Natural killer cell treated with Interleukin-12 subunit alpha and Interleukin-12 subunit beta and Interleukin-15 and Interleukin-18, amount 100 ng/mL, for 72 hours (primary cell): Measurements from ENCODE around the gene CDC27. TPM values are rescaled to one million over a fixed set of nuclear protein-coding genes. Genes with fewer than 3 reads are reported as not detected.
A peak's percentile ranks its signal among the peaks of the same experiment; 100 is the strongest.

Experiments used
- ATAC-seq, 2 donors: fragments of 150-1000 bp; cut with Tn5 transposase in 1 of 2; sonication (Bioruptor Pico), chemical (Tn5 transposase) in 1 of 2; 2 replicates each; pipeline ENCODE4 v1.10.0; 2021
- DNase-seq: peaks from one replicate; pipeline ENCODE4 v3.0.0; 2022; ENCODE audit warnings: low spot score
- H3K27ac Mint-ChIP-seq, 2 donors: 1 replicate in 1 of 2; 2 replicates in 1 of 2; pipeline ENCODE4 v1.8.0; 2022; ENCODE audit warnings: mixed read lengths in 2 of 2, mild to moderate bottlenecking in 1 of 2, moderate library complexity in 1 of 2
- H3K27me3 Mint-ChIP-seq, 2 donors: 1 replicate in 1 of 2; 2 replicates in 1 of 2; pipeline ENCODE4 v1.8.0; 2022; ENCODE audit warnings: mixed read lengths in 2 of 2
- H3K36me3 Mint-ChIP-seq: one replicate; pipeline ENCODE4 v1.8.0; 2022; ENCODE audit warnings: mixed read lengths
- H3K4me1 Mint-ChIP-seq, 2 donors: 1 replicate in 1 of 2; 2 replicates in 1 of 2; pipeline ENCODE4 v1.8.0; 2022; ENCODE audit warnings: low read depth in 2 of 2, mixed read lengths in 2 of 2, mild to moderate bottlenecking in 1 of 2
- H3K4me3 Mint-ChIP-seq: one replicate; pipeline ENCODE4 v1.8.0; 2022; ENCODE audit warnings: mixed read lengths
- H3K9me3 Mint-ChIP-seq: 2 replicates; pipeline ENCODE4 v1.8.0; 2022; ENCODE audit warnings: mixed read lengths
- total RNA-seq, 2 donors: library from RNA; stranded (reverse); gene quantifications; one replicate each; pipeline ENCODE4 v1.2.3, GENCODE V29; 2022

CDC27 gene, protein sequence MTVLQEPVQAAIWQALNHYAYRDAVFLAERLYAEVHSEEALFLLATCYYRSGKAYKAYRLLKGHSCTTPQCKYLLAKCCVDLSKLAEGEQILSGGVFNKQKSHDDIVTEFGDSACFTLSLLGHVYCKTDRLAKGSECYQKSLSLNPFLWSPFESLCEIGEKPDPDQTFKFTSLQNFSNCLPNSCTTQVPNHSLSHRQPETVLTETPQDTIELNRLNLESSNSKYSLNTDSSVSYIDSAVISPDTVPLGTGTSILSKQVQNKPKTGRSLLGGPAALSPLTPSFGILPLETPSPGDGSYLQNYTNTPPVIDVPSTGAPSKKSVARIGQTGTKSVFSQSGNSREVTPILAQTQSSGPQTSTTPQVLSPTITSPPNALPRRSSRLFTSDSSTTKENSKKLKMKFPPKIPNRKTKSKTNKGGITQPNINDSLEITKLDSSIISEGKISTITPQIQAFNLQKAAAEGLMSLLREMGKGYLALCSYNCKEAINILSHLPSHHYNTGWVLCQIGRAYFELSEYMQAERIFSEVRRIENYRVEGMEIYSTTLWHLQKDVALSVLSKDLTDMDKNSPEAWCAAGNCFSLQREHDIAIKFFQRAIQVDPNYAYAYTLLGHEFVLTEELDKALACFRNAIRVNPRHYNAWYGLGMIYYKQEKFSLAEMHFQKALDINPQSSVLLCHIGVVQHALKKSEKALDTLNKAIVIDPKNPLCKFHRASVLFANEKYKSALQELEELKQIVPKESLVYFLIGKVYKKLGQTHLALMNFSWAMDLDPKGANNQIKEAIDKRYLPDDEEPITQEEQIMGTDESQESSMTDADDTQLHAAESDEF
- total RNA-seq, result 100 to 1,000 TPM; 134 to 141 TPM

GRCh38 chr17:47188876-47189731, at the start of gene CDC27:
Gene CDC27 (minus strand): TSS chr17:47189295. CDS start chr17:47189172, 123 bp downstream.
- ATAC-seq (peak; percentile 98), DNase-seq (peak; percentile 99)
- Mint-ChIP-seq H3K27me3 (no peaks in the 10 kb centered on the region), H3K9me3 (no peaks in the 10 kb centered on the region), H3K4me1 (peaks cover 52 to 59% of the 10 kb centered on the region in 2 donors), H3K4me3 (peak within 1 kb of the TSS; percentile 92), H3K27ac (peak within 1 kb of the TSS; percentile 99 to 100), H3K36me3 (peaks cover 8% of the 10 kb centered on the region)

DNA sequence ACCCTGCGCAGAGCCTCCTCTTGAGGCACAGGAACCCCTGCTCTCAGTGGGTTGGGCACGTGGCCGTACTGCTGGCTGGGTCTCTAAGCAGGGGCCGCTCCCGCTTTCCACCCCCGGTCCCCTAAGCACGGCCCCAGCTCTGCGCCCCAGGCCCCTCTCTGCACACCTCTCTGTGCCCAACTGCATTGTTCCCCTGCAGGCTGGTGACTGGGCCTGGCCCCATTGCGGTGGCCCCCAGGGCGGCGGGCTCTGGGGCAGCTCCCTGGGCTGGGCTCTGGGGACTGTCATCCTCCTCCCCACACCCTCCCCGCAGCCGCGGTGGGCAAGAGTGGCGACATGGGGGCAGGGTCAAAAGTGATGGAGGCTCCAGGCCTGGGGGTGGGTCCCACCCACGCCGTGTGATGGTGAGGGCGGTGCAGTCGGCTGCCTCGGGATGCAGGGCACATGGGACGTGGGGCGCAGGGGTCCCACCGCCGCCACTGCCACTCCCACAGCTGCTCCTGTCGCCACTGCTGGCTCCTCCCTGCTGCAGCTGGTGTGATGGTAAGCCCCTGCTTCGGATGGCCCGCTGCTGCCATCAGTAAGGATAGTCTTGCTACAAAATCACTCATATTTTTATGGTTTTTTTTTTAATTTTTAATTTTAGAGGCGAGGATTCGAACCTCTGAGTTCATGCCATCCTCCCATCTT, 49.4 kb upstream of the CDC27 start:
- H3K27me3 Mint-ChIP-seq, result peaks cover 0 to under 1% of the 10 kb centered on the region in 2 donors
- DNase-seq, result no peak
- peak overlapping the region in 1 of 2 donors; percentile 4 for H3K27ac Mint-ChIP-seq
- no peak for ATAC-seq
- no peaks in the 10 kb centered on the region for H3K36me3 Mint-ChIP-seq
- H3K4me1 Mint-ChIP-seq, result peaks cover 13 to 15% of the 10 kb centered on the region in 2 donors
- no peaks in the 10 kb centered on the region for H3K9me3 Mint-ChIP-seq
- H3K4me3 Mint-ChIP-seq, result no peak overlapping the region

DNA sequence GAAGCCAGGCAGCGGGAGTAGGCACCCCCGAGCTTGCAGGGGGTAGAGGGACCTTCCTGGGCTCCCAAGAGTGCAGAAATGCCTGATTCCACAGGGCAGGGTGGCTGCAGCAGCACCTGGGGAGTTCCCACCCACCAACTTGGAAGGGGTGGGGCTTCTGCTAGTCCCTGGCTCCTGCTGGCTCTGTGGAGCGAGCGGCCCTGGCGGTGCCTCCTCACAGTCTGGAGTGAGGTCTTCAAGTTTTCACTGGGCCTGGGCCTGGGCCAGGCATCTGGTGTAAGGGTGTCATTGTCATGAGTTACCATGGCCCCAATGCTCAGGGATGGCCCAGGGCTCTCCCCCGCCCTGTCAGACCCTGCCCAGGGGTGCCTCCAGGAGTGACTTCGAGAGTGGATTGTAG, 48.7 kb upstream of the CDC27 start:
- Mint-ChIP-seq H3K27me3 (no peaks in the 10 kb centered on the region), H3K4me1 (peaks cover 13 to 15% of the 10 kb centered on the region in 2 donors), H3K36me3 (no peaks in the 10 kb centered on the region), H3K9me3 (no peaks in the 10 kb centered on the region), H3K4me3 (no peak overlapping the region), H3K27ac (no peak overlapping the region)
- DNase-seq (no peak), ATAC-seq (peak in 1 of 2 donors; percentile 28)

- ATAC-seq, result no peak
- no peaks in the 10 kb centered on the region for H3K27me3 Mint-ChIP-seq
- no peaks in the 10 kb centered on the region for H3K9me3 Mint-ChIP-seq
Measured at GRCh38 chr17:47235923-47236322, 46.8 kb upstream of the CDC27 start.

GRCh38 chr17:47235506-47235905, 46.4 kb upstream of the CDC27 start:
- no peak for DNase-seq
- H3K27me3 Mint-ChIP-seq, result peaks cover 0 to 3% of the 10 kb centered on the region in 2 donors
- no peak overlapping the region for H3K4me3 Mint-ChIP-seq
- H3K36me3 Mint-ChIP-seq, result no peaks in the 10 kb centered on the region
- peaks cover 12% of the 10 kb centered on the region in 2 donors for H3K4me1 Mint-ChIP-seq
- H3K9me3 Mint-ChIP-seq, result no peaks in the 10 kb centered on the region
- no peak for ATAC-seq
- H3K27ac Mint-ChIP-seq, result no peak overlapping the region

More at GRCh38 chr17:47235923-47236322, 46.8 kb upstream of the CDC27 start:
- H3K27ac Mint-ChIP-seq, result no peak overlapping the region
- H3K4me3 Mint-ChIP-seq, result no peak overlapping the region
- no peak for DNase-seq
- peaks cover 13 to 15% of the 10 kb centered on the region in 2 donors for H3K4me1 Mint-ChIP-seq
- H3K36me3 Mint-ChIP-seq, result no peaks in the 10 kb centered on the region

GRCh38 chr17:47232465-47232864, 43.4 kb upstream of the CDC27 start:
- no peaks in the 10 kb centered on the region for H3K36me3 Mint-ChIP-seq
- H3K9me3 Mint-ChIP-seq, result no peaks in the 10 kb centered on the region
- no peak for DNase-seq
- peaks cover 13 to 15% of the 10 kb centered on the region in 2 donors for H3K4me1 Mint-ChIP-seq
- no peak overlapping the region for H3K4me3 Mint-ChIP-seq
- no peak overlapping the region for H3K27ac Mint-ChIP-seq
- H3K27me3 Mint-ChIP-seq, result peaks cover 0 to 12% of the 10 kb centered on the region in 2 donors
- ATAC-seq, result no peak

DNA sequence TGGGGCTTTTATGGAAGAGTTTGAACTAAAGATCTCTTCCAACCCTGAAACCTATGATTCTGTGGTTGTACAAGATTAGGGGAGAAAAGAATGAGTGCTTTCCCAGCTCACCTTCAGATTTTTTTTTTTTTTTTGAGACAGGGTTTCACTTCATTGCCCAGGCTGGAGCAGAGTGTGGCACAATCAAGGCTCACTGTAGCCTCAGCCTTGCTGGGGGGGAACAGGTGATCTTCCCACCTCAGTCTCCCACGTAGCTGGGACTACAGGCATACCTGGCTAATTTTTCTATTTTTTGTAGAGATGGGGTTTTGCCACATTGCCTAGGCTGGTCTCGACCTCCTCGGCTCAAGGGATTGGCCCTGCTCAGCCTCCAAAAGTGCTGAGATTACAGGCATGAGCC, 42.8 kb upstream of the CDC27 start:
- DNase-seq (no peak), ATAC-seq (no peak)
- Mint-ChIP-seq H3K27ac (no peak overlapping the region), H3K4me1 (peaks cover 13 to 15% of the 10 kb centered on the region in 2 donors), H3K36me3 (no peaks in the 10 kb centered on the region), H3K4me3 (no peak overlapping the region), H3K9me3 (no peaks in the 10 kb centered on the region), H3K27me3 (peaks cover 0 to 12% of the 10 kb centered on the region in 2 donors)

GRCh38 chr17:47231334-47231733, 42.2 kb upstream of the CDC27 start:
- Mint-ChIP-seq H3K4me3 (no peak overlapping the region), H3K27me3 (peaks cover 0 to 12% of the 10 kb centered on the region in 2 donors), H3K27ac (peak overlapping the region in 1 of 2 donors; percentile 39), H3K4me1 (peaks cover 13 to 15% of the 10 kb centered on the region in 2 donors), H3K9me3 (no peaks in the 10 kb centered on the region), H3K36me3 (no peaks in the 10 kb centered on the region)
- ATAC-seq (no peak), DNase-seq (no peak)

DNA sequence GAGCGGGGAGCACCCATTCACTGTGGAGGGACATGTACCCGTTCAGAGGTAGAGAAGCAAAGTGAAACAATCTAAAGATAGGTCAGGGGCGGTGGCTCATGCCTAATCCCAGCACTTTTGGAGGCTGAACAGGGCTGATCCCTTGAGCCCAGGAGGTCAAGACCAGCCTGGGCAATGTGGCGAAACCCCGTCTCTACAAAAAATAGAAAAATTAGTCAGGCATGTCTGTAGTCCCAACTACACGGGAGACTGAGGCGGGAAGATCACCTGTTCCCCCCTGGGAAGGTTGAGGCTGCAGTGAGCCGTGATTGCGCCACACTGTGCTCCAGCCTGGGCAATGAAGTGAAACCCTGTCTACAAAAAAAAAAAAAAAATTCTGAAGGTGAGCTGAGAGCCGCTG, 41.8 kb upstream of the CDC27 start:
- ATAC-seq (no peak), DNase-seq (no peak)
- Mint-ChIP-seq H3K27ac (peak overlapping the region in 1 of 2 donors; percentile 39), H3K36me3 (no peaks in the 10 kb centered on the region), H3K4me3 (no peak overlapping the region), H3K27me3 (peaks cover 0 to 12% of the 10 kb centered on the region in 2 donors), H3K9me3 (no peaks in the 10 kb centered on the region), H3K4me1 (peaks cover 13 to 15% of the 10 kb centered on the region in 2 donors)

DNA sequence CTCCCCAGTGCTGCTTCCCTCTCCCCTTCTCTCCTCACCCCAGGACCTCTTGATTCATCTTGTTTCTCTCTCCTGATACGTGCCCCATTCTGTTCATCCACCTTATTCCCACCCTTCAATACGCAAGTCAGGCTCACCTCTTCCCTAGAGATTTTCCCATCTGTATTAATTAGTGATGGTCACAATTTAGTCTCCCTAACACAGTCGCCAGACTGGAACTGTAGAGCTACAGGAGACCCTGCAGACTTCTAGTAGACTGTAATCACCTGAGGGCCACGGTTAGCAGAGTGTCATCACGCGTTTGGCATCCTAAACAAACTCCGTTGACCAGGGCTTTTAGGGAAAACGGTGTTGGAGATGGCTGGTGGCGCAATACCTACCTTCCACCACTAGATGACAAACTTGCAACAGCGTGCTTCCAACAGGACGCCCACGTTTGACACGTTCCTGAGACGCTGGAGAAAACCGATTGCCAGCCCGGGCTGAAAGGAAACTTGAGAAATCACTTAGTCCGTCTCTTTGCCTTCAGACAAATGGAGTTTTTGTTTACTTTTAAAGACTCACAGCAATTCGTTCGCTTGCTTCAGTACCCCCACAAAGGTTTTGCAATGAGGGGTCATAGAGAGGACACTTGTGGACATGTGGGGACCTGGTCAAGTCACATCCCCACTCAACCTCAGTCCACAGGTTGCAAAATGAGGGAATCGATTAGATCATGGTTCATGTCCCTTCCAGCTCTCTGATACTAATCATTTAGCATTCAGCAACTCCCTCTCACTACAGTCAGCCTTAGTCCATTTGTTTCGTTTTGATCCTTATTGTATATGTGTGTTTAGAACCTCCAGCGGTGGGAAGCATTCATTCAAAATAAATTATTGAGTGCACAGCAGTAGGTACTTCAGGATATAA, 40.7 kb upstream of the CDC27 start:
- H3K36me3 Mint-ChIP-seq, result no peaks in the 10 kb centered on the region
- peak overlapping the region; percentile 22 to 67 for H3K27ac Mint-ChIP-seq

DNA sequence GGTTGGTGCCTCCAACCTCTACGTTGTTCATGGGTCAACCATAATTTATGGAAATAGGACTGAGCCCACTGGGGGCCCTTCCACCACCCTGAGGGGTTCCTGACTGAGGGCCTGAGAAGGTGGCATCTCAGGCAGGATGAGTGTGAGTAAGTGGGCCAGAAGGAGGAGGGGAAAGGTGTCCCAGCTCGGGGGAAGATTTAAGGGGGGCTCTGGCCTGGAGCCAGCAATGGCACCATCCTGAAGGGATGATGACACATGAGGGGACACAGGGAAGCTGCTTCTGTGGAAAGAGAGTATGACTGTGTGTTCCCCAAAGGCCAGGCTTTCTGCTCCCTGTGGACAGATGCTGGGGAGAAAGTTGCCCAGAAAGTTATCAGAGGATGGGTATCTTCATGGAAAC, 38.8 kb upstream of the CDC27 start:
- ATAC-seq (no peak), DNase-seq (no peak)
- peak overlapping the region in 1 of 2 donors; percentile 69 for H3K27ac Mint-ChIP-seq
- H3K9me3 Mint-ChIP-seq, result no peaks in the 10 kb centered on the region
- no peak overlapping the region for H3K4me3 Mint-ChIP-seq
- peaks cover 13 to 15% of the 10 kb centered on the region in 2 donors for H3K4me1 Mint-ChIP-seq
- H3K36me3 Mint-ChIP-seq, result no peaks in the 10 kb centered on the region
- peaks cover 0 to 12% of the 10 kb centered on the region in 2 donors for H3K27me3 Mint-ChIP-seq

More for the DNA sequence above, 40.7 kb upstream of the CDC27 start:
- DNase-seq (peak; percentile 79), ATAC-seq (peak; percentile 82 to 87)
- Mint-ChIP-seq H3K4me1 (peaks cover 13 to 15% of the 10 kb centered on the region in 2 donors), H3K27me3 (peaks cover 0 to 12% of the 10 kb centered on the region in 2 donors), H3K4me3 (peak overlapping the region; percentile 50), H3K9me3 (no peaks in the 10 kb centered on the region)
